Fibroblast of lung (primary cell): Measurements from ENCODE around the gene BCL2L13.

Source experiments
- CTCF ChIP-seq, 2 donors: IDR thresholded peaks in 1 of 2; conservative IDR thresholded peaks in 1 of 2; 1 replicate in 1 of 2; 2 replicates in 1 of 2; pipeline ENCODE4 v1.5.1; 2011 to 2012; ENCODE audit warnings: low read length in 2 of 2, control low read depth in 1 of 2, inconsistent platforms in 1 of 2, low read depth in 1 of 2, mild to moderate bottlenecking in 1 of 2
- EZH2 ChIP-seq: IDR thresholded peaks from 2 replicates; pipeline ENCODE4 v1.5.1; 2012; ENCODE audit warnings: low read length, control low read depth, mild to moderate bottlenecking; ENCODE audit errors: missing control alignments

- TF ChIP-seq CTCF (conservative IDR thresholded peaks at IDR 0.05 in 1 of 2, IDR thresholded peaks at IDR 0.05 in 1 of 2; ENCODE audit: low read depth in 1 of 2, low read length in 2 of 2) = no peak
- no peak for TF ChIP-seq EZH2
Observed at GRCh38 chr22:17684245-17684644, 45.7 kb downstream of the BCL2L13 start.
